ENCODE results near the gene CDKN1A.

Gene CDKN1A

DNA sequence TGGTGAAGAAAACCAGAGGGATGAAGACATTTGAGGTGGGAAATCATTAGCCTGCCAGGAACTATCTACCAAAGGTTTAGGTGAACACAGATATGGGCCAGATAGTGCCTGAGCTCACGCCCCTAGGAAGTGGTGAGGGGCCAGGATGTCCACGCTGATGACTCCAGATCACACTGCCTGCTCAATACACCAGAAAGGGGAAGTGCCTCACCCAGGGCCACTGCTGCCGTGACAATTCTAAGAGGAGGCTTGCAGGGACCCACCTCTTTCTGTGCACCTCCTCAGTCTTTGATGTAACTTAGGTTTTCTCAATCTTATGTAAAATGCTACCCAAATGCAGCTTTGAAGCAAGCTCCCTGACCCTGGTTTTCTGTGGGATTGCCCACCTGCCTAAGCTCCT is 13.7 kb downstream of the CDKN1A start:
- H3K9me3 ChIP-seq (ENCODE audit: control insufficient read depth, insufficient read depth, low read depth, low read length), result no peaks in the 10 kb centered on the region
- H3K27ac ChIP-seq (ENCODE audit: extremely low read depth, low read depth, low read length), result no peak overlapping the region
- CTCF ChIA-PET, result interaction anchor here (0.7 to 1.0 kb wide), 2 partner anchors 11 to 67 kb away, joined by 4 read pairs; no protein-coding TSS in a partner anchor
- no peak overlapping the region for H3K4me3 ChIP-seq (ENCODE audit: low read depth, low read length)
- peaks cover 3 to 5% of the 10 kb centered on the region in 2 experiments for H3K36me3 ChIP-seq (ENCODE audit: control insufficient read depth in 2 of 2, insufficient read depth in 1 of 2, low read length in 2 of 2)
- H3K4me1 ChIP-seq (ENCODE audit: control insufficient read depth, insufficient read depth, low read length), result no peaks in the 10 kb centered on the region
- POLR2A ChIA-PET, result interaction anchor here (0.6 kb wide), 1 partner anchor 83 kb away, joined by 3 read pairs; no protein-coding TSS in a partner anchor
- TF ChIP-seq, protein P1, sequence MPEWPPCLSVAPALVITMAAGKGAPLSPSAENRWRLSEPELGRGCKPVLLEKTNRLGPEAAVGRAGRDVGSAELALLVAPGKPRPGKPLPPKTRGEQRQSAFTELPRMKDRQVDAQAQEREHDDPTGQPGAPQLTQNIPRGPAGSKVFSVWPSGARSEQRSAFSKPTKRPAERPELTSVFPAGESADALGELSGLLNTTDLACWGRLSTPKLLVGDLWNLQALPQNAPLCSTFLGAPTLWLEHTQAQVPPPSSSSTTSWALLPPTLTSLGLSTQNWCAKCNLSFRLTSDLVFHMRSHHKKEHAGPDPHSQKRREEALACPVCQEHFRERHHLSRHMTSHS (tag by site-specific recombination; IDR thresholded peaks at IDR 0.05), result no peak
- TF ChIP-seq ZNF747 (tag by site-specific recombination; IDR thresholded peaks at IDR 0.05) (no peak), BCL11A (tag by site-specific recombination; IDR thresholded peaks at IDR 0.05; ENCODE audit: low read depth) (no peak), ZNF626 (tag by site-specific recombination; IDR thresholded peaks at IDR 0.05) (no peak), ZNF274 (IDR thresholded peaks at IDR 0.05; ENCODE audit: low read length) (no peak), ZNF274 (tag by site-specific recombination; IDR thresholded peaks at IDR 0.05; ENCODE audit: borderline replicate concordance) (no peak)

DNA sequence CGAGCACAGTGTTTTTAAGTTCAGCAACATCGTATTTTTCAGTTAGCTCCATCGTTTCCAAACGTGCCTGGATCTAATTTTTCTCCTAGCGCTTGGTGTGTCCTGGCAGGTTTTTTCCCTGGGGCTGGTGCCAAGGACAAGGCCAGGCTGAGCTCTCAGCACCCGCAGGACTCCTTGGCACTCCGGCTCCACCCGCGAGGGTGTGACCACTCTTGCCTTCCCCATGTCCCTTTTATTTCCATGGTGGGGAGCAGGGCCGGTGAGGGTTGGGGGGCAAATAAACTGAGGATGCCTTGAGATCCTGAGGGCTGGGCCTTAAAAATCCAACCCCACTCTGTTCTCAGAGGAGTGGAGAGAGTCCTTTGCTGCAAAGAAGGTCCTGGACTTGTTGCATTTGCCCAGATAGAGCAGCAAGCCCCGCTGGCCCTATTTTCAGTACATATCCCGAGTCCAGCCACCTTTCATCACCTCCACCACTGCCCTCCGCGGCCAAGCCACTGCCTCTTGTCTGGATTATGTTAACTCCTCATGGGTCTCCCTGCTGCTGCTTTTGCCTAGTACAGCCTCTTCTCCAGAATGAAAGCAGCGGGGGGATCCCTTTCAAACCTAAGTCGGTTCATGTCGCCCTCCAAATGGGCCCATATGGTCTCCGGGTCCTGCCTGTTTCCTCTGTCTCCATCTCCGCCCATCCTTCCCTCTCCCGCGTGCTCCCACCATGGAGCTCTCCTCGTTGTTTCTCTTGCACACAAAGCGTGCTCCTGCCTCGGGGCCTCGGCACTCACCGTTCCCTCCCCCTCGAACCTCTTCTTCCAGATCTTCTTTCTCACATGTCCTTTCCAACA is 14.6 kb downstream of the CDKN1A start:
- Histone ChIP-seq H3K9me3 (ENCODE audit: control insufficient read depth, insufficient read depth, low read depth, low read length) (no peaks in the 10 kb centered on the region), H3K27ac (ENCODE audit: extremely low read depth, low read depth, low read length) (no peak overlapping the region), H3K4me3 (ENCODE audit: low read depth, low read length) (no peak overlapping the region), H3K36me3 (ENCODE audit: control insufficient read depth in 2 of 2, insufficient read depth in 1 of 2, low read length in 2 of 2) (no peaks in the 10 kb centered on the region), H3K4me1 (ENCODE audit: control insufficient read depth, insufficient read depth, low read length) (no peaks in the 10 kb centered on the region)
- ChIA-PET CTCF (interaction anchor here (1.0 kb wide), 1 partner anchor 12 kb away, joined by 4 read pairs; no protein-coding TSS in a partner anchor), POLR2A (interaction anchor here (0.6 to 0.7 kb wide), 2 partner anchors 14 to 83 kb away, joined by 3 read pairs; partner anchors contain the start of gene CDKN1A)
- TF ChIP-seq ZNF549 (tag by site-specific recombination; IDR thresholded peaks at IDR 0.05), result no peak
- TF ChIP-seq, protein P2, sequence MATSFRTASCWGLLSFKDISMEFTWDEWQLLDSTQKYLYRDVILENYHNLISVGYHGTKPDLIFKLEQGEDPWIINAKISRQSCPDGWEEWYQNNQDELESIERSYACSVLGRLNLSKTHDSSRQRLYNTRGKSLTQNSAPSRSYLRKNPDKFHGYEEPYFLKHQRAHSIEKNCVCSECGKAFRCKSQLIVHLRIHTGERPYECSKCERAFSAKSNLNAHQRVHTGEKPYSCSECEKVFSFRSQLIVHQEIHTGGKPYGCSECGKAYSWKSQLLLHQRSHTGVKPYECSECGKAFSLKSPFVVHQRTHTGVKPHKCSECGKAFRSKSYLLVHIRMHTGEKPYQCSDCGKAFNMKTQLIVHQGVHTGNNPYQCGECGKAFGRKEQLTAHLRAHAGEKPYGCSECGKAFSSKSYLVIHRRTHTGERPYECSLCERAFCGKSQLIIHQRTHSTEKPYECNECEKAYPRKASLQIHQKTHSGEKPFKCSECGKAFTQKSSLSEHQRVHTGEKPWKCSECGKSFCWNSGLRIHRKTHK (tag by site-specific recombination; IDR thresholded peaks at IDR 0.05), result no peak
- TF ChIP-seq GLI2 (tag by site-specific recombination; IDR thresholded peaks at IDR 0.05; ENCODE audit: borderline replicate concordance, low read depth), result no peak

DNA sequence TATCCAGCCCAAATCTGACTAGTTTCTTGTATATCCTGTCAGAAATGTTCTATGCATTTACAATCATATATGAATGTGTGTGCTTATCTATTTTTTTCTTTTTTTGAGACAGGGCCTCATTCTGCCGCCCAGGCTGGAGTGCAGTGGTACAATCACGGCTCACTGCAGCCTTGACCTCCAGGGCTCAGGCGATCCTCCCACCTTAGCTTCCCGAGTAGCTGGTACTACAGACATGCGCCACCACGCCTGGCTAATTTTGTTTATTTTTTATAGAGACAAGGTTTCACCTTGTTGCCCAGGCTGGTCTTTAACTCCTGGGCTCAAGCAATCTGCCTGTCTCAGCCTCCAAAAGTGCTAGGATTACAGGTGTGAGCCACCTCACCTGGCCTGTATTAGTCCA is 16.1 kb downstream of the CDKN1A start:
- Histone ChIP-seq H3K4me1 (ENCODE audit: control insufficient read depth, insufficient read depth, low read length) (no peaks in the 10 kb centered on the region), H3K36me3 (ENCODE audit: control insufficient read depth in 2 of 2, insufficient read depth in 1 of 2, low read length in 2 of 2) (no peaks in the 10 kb centered on the region), H3K9me3 (ENCODE audit: control insufficient read depth, insufficient read depth, low read depth, low read length) (no peaks in the 10 kb centered on the region), H3K27ac (ENCODE audit: extremely low read depth, low read depth, low read length) (no peak overlapping the region), H3K4me3 (ENCODE audit: low read depth, low read length) (no peak overlapping the region)
- POLR2A ChIA-PET, result interaction anchor here (1.3 kb wide), 1 partner anchor 16 kb away, joined by 3 read pairs; the partner anchor contains the start of gene CDKN1A
- CTCF ChIA-PET, result interaction anchor here (1.3 kb wide), 1 partner anchor 71 kb away, joined by 3 read pairs; no protein-coding TSS in a partner anchor
- no peak for TF ChIP-seq HOXD13 (CRISPR knock-in tag; IDR thresholded peaks at IDR 0.05; ENCODE audit: borderline replicate concordance)
- no peak for TF ChIP-seq ZNF157 (tag by site-specific recombination; IDR thresholded peaks at IDR 0.05)
- no peak for TF ChIP-seq ZNF624 (tag by site-specific recombination; IDR thresholded peaks at IDR 0.05)
- no peak for TF ChIP-seq ZNF514 (tag by site-specific recombination; IDR thresholded peaks at IDR 0.05)
- TF ChIP-seq, protein P3, sequence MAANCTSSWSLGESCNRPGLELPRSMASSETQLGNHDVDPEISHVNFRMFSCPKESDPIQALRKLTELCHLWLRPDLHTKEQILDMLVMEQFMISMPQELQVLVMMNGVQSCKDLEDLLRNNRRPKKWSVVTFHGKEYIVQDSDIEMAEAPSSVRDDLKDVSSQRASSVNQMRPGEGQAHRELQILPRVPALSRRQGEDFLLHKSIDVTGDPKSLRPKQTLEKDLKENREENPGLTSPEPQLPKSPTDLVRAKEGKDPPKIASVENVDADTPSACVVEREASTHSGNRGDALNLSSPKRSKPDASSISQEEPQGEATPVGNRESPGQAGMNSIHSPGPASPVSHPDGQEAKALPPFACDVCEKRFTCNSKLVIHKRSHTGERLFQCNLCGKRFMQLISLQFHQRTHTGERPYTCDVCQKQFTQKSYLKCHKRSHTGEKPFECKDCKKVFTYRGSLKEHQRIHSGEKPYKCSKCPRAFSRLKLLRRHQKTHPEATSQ (tag by site-specific recombination; IDR thresholded peaks at IDR 0.05), result no peak
- no peak for TF ChIP-seq ZBTB17 (tag by site-specific recombination; IDR thresholded peaks at IDR 0.05)
- TF ChIP-seq ZNF324 (tag by site-specific recombination; IDR thresholded peaks at IDR 0.05), result no peak
- no peak for TF ChIP-seq ZNF548 (tag by site-specific recombination; IDR thresholded peaks at IDR 0.05)
- TF ChIP-seq ZNF610 (tag by site-specific recombination; IDR thresholded peaks at IDR 0.05; ENCODE audit: borderline replicate concordance), result no peak
- TF ChIP-seq, protein P1 (tag by site-specific recombination; IDR thresholded peaks at IDR 0.05), result no peak
- TF ChIP-seq ZNF211 (tag by site-specific recombination; IDR thresholded peaks at IDR 0.05; ENCODE audit: low read depth), result no peak
- TF ChIP-seq, protein P4, sequence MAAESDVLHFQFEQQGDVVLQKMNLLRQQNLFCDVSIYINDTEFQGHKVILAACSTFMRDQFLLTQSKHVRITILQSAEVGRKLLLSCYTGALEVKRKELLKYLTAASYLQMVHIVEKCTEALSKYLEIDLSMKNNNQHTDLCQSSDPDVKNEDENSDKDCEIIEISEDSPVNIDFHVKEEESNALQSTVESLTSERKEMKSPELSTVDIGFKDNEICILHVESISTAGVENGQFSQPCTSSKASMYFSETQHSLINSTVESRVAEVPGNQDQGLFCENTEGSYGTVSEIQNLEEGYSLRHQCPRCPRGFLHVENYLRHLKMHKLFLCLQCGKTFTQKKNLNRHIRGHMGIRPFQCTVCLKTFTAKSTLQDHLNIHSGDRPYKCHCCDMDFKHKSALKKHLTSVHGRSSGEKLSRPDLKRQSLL (tag by site-specific recombination; IDR thresholded peaks at IDR 0.05), result no peak
- TF ChIP-seq TRIM28 (IDR thresholded peaks at IDR 0.05; ENCODE audit: borderline replicate concordance, low read length), result no peak
- TF ChIP-seq ZNF626 (tag by site-specific recombination; IDR thresholded peaks at IDR 0.05), result no peak
- no peak for TF ChIP-seq ZNF560 (tag by site-specific recombination; IDR thresholded peaks at IDR 0.05; ENCODE audit: borderline replicate concordance)
- no peak for TF ChIP-seq ZNF544 (tag by site-specific recombination; IDR thresholded peaks at IDR 0.05)
- no peak for TF ChIP-seq GLI4 (tag by site-specific recombination; IDR thresholded peaks at IDR 0.05)
